ENCODE measurements around the gene CHAF1A.
A peak's percentile ranks its signal among the peaks of the same experiment; 100 is the strongest.

Gene CHAF1A

GRCh38 chr19:4402171-4403004, at the start of gene CHAF1A:
CHAF1A (plus strand) TSS chr19:4402640; CDS start chr19:4402763, 123 bp downstream.
- DNase-seq (ENCODE audit: low read depth): peak; percentile 99

GRCh38 chr19:4352701-4353121, 49.7 kb upstream of the CHAF1A start:
- DNase-seq (ENCODE audit: low read depth): peak; percentile 35

- no peak for DNase-seq (ENCODE audit: low read depth)
Measured at GRCh38 chr19:4354282-4354681, 48.2 kb upstream of the CHAF1A start.

GRCh38 chr19:4354897-4355296, 47.5 kb upstream of the CHAF1A start:
- DNase-seq (ENCODE audit: low read depth): no peak

GRCh38 chr19:4357095-4357797, 45.2 kb upstream of the CHAF1A start:
- no peak for DNase-seq (ENCODE audit: low read depth)

GRCh38 chr19:4357921-4358326, 44.5 kb upstream of the CHAF1A start:
- DNase-seq (ENCODE audit: low read depth): no peak

- DNase-seq (ENCODE audit: low read depth): no peak
Measured at GRCh38 chr19:4358709-4359626, 43.5 kb upstream of the CHAF1A start.

- no peak for DNase-seq (ENCODE audit: low read depth)
Measured at GRCh38 chr19:4359627-4360000, 42.8 kb upstream of the CHAF1A start.

GRCh38 chr19:4360081-4360569, 42.3 kb upstream of the CHAF1A start:
- DNase-seq (ENCODE audit: low read depth): no peak

GRCh38 chr19:4360641-4361151, 41.7 kb upstream of the CHAF1A start:
- no peak for DNase-seq (ENCODE audit: low read depth)

- no peak for DNase-seq (ENCODE audit: low read depth)
Measured at GRCh38 chr19:4361152-4362046, 41.0 kb upstream of the CHAF1A start.

- DNase-seq (ENCODE audit: low read depth): no peak
Measured at GRCh38 chr19:4362101-4362828, 40.2 kb upstream of the CHAF1A start.

- no peak for DNase-seq (ENCODE audit: low read depth)
Measured at GRCh38 chr19:4362831-4363545, 39.5 kb upstream of the CHAF1A start.

GRCh38 chr19:4363571-4364304, 38.7 kb upstream of the CHAF1A start:
- DNase-seq (ENCODE audit: low read depth): no peak

- no peak for DNase-seq (ENCODE audit: low read depth)
Measured at GRCh38 chr19:4365341-4365740, 37.1 kb upstream of the CHAF1A start.

GRCh38 chr19:4365791-4366665, 36.4 kb upstream of the CHAF1A start:
- no peak for DNase-seq (ENCODE audit: low read depth)

GRCh38 chr19:4366666-4367335, 35.6 kb upstream of the CHAF1A start:
- DNase-seq (ENCODE audit: low read depth): no peak

Measured in activated T-cell treated with anti-CD3 and anti-CD28 coated beads for 48 hours (primary cell).